Activated CD8-positive, alpha-beta memory T cell treated with anti-CD3 and anti-CD28 coated beads for 4 hours (primary cell): ENCODE data around the gene IRF2BP2.
A peak's percentile ranks its signal among the peaks of the same experiment; 100 is the strongest.

Source experiments
- DNase-seq, 2 donors: peaks; one replicate each; pipeline ENCODE4 v3.0.0-alpha.2; 2020; ENCODE audit warnings: low read depth in 2 of 2

IRF2BP2 gene

DNA sequence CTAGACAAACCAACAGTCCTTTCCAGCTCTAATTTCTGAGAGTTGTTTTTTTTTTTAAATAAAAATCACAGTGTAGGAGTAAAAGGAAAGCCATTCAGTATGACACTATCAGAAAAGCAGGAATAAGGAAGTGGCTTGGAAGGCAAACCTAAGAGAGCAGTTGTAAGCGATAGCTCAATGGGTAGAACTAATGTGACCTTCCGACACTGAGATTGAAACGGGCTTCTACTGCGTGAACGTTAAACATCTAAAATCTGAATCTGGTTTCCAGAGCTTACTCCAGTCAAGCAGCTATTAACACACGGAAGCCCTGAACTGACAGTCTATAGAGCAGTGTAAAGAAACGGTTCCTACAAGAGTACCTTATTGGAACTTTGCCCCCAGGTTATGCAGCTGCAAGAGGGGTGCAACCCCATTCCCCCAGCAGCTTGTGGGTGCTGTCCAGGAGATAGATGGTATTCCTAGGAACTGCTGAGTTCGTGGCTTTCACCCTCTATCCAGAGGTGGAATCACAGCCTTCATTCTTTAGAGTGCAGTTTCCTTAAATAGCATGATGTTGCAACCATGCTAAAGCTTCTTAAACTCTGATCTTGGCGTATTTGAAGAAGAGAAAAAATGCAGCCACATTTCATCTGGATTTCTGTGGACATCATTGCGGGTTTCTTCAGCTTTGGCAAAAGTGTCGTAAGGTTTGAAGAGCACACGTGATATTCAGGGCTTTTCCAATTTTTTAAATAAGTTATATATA is 3.3 kb upstream of the IRF2BP2 start:
- DNase-seq, result no peak

DNA sequence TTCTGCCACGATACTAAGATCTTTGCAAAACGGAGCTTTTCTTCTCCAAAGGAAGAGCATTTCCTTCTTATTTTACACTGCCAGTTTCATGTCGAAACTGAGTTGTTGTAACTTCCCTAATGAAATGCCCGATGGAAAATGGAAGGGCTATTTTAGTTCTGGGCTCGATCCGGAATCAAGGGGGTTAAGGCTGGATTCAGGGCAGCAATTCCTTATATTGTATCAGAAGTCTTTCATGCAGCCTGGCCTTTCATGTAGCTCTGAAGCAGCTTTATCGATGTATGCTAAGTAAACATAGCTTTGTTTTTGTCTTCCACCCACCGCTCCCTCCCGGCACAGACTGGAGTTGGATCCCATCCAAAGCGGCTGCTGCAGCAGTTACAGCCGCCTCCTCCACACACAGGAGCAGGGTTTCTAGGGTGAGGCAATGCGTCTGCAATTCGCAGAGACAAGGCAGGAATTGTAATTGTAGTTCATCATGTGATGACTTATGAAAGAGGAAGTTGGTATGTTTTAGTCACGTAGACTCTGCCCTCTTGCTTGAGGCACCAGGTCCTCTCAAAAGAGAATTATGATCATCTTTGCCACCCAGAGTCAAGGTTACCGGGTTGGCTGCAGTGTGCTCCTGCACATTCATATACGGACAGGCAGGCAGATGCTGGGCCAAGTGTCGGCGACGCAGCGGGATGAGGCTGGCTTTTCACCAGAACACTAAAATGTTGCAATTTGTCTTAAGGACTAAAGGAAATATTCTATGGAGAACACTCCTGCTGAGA is 2.6 kb upstream of the IRF2BP2 start:
- DNase-seq, result peak; percentile 34 to 48

DNA sequence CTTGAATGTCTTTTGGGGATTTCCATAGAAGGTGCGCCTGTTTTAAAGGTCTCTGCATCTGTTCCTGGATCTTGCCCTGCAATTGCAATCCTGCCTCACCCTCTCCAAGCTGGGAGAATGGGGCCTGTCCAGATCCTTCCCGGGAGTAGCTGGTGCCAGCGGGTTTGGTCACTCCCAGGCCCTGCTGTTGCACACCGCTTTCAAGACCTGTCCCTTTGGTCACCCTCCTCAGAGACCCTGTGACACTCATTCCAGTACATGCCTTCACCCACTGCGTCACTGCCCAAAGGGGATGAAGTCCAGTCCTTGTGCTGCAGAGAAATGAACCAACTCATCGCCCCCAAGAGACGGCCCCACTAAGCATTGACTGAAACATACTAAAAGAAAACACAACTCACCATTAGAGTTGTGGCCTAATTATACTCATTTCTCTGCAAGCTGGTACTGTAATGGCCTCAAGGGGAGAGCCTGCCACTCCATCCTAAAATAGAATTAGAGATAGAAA is 1.9 kb upstream of the IRF2BP2 start:
- DNase-seq, result no peak

DNA sequence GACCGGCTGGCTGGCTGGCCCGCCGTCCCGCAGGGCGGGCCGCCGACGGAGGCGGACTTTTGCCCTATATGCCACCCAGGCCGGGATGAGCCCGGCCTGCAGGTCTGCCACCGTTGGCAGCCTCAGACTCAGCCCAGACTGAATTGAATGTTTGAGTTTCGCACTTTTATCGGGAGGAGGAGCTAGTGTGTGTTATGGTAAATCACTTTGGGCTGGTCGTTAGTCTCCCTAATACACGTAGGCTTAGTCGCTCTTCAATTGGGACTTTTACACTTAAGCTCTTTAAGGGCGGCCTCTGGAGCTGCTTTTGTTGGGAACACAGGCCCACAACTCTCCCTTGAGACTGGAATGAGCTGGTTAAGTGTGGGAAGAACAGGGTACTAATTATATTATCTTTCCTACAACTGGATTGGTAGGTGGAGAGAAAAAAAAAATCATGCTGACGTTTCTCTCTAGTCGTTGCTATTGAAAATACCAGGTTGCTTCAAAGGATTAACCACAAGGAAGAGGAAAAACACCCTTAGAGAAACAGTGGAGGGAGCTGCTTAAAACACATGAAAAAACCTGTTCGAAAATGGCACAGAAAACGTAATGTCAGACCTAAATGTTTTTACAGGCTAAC is 1.4 kb upstream of the IRF2BP2 start:
- DNase-seq, result peak; percentile 31 to 52

DNA sequence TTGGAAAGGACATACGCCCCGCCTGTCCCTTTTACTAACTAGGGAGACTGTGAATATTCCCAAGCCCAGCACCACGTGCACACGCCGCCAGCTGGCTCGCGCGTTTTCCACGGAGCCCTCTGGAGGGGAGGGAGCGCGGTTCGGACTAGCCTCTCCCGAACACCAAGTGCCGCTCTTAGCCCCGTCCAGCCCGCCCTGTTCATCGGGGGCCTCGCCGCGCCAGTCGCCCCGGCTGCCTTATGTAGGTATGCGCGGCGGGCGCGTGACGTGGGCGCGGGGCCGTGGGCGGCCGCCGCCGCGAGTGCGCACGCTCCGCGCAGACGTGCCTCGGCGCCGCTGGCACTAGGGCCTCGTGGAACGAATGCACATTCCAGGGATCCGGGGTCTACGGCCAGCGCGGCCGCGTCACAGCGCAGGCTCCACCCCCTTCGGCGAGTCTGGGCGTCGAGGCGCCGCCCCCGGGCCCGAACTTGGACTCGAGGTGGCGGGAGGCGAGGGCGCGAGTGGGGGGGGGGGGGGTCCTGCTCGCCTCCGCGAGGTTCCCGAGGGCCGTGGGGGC is 767 bp upstream of the IRF2BP2 start:
- peak; percentile 82 to 86 for DNase-seq

DNA sequence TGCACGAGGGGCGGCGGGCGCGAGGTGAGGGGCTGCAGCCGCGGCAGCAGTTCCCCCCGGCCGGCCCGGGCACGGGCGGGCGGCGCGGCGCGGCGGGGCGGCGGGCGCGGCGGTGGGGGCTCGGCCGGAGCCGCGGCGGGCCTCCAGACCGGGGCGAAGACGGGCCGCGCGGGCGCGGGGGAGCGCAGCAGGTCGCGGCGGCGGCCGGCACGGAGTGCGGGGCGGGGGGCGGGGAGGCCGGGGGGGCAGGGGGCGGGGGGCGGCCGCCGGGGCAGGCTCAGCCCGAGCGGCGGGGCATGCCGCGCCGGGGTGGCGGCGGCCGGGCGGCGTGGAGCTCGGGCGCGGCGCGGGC is 311 bp downstream of the IRF2BP2 start:
- no peak for DNase-seq

DNA sequence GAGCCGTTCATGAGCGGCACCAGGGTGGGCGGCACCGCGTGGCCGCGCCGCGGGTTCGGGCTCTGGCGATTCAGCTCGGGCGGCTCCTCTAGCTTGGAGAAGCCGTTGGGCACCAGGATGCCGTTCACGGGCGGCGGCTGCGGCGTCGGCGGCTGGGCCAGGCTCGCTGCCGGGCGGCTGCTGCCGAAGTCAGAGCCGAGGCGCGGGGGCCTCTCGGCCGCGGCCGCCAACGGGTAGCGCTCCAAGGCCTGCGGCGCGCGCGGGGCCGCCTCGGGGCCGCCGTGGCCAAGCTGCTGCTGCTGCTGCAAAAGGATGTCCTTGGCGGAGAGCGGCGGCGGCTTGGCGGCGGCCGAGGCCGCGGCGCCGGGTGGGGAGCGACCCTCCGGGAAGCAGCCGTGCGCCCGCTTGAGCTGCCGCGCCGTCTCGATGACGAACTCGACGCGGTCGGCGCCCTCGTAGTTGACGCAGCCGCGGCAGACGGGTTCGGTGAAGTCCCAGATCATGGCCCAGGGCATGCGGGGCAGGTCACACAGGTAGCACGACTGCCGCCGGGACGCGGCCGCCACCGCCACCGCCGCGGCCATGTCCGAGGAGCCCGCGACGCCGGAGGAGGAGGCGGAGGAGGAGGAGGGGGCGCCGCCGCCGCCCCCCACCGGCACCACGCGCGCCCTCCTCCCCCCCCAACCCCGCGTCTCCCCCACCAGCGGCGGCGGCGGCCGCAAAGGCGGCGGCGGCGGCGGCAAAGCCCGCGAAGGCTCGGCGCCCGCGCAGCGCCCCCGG is 877 bp downstream of the IRF2BP2 start:
- peak; percentile 41 to 51 for DNase-seq

DNA sequence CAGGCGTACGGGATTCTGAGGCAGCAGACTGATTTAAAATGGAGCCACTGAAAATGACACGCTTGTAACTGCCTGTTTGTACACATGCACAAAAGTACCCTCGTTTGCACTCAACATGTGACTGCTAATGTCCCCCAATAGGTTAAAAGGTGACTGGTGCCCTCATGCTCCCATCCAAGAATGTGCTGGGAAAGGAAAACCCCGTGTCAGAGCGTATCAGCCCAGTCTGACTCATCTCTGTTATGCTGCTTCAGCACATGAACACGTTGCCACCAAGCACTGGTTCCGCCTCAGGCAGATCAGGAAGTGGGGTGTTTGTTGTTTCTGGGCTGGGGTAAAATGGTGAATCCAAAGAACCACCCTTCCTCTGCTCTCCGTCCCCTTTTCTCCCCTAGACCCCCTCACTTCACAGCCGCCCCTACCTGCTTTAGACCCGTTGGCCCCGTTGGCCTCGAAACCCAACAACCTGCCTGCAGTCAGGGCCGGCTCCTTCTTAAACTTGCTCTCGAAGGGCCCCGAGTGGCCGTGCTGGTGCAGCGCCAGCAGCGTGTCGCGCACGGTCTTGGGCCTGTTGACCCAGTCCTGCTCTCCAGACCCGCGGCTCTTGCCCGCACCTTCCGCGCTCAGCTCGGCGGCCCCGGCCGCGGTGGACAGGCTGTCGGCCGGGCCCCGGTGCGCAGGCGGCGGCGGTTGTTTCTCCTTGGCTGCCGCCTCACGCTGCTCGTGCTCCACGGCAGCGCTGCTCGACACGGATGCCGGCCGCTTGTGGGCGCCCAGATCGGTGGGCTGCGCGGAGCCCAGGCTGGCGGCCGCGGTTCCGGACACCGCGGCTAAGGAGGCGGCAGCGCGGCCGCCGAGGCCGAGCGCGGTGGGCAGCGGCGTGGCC is 1.7 kb downstream of the IRF2BP2 start:
- DNase-seq, result peak; percentile 67 to 71

DNA sequence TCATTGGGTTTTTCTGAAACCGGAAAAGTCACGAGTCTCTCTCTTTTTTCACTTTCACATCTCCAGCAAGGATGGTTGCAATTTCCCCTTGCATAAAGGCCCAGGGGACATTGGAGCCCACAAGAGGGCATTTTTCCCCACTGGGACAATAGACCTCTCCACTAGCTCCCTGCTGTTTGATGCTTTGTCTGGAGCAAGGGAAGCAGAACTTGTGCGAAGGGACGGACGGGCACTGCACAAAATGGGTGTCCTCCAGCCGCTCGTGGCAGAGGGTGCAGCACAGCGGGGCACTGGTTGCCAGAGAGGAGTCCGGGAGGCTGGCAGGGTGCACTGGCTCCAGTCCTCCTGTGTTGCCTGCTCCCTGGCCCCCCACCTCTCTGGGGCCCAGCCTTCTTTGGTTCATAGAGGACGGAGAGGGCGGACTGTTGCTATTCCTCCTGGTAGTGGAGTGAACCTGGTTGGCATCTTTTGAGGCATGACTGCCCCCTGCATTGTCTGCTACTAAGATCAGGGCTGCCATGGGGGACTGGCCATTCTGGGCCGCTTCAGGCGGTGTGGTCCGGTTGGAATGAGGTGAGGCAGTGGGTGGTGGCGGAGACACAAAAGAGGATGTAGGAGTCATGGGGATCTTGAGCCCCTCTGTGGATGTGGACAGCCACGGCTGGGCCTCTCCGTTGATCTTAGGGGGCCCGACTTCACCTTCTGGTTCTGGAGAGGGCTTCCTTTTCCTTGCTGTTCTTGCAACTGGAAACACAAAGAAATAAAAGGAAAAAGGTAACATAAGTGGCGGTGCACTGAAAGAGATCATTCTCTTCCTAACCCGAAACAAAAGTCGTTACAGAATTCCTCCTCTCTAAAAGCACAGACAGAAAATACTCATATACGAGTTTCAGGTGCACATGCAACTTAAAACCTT is 2.6 kb downstream of the IRF2BP2 start:
- no peak for DNase-seq

DNA sequence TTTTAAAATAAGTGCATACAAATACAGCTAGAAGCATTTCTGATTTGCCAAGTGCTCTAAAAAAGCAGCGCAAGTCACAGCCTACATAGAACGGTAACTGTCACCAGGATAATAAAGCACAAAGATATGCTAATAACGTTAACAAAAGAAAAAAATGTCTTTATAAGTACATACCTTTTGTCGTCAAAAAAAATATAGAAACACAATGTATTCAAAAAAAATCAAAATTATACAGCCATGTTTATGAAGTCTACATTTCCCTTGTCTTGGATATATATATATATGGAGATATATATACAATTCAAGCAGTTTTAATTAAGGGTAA is 3.2 kb downstream of the IRF2BP2 start:
- no peak for DNase-seq

DNA sequence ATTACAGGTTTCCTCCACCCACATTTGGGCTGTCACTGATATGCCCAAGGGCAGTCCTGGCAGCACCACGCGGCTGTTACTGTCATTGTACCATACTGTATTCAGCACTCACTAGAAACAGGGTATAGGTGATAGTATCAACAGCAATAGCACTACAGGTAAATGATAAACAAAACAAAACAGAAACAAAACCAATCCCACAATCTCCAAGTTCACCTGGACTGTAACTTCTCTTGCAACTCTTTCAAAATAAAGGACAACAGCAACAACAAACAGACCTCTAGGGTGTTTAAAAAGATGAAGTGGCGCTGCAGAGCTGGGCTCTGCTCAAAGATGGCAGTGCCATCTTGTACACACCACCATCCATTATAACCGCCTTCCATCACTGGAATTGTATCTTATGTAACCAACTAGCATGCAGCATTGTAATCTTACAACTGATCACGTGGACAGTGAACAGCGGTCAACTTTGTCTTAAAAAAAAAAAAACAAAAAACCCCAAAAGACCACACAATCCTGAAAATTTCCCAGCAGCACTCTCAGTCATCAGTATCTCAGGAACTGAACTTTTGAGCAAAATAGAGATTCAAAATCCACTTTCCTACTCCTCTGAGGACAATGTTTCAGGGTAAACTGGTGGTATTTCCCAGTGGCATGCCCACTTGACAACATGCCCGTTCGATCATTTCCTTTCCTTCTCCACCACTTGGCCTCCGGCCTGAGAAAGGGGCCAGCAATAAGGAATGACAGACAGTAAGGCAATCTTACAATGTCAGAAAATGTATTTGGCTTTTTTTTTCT is 3.8 kb downstream of the IRF2BP2 start:
- DNase-seq, result peak in 1 of 2 donors; percentile 27

DNA sequence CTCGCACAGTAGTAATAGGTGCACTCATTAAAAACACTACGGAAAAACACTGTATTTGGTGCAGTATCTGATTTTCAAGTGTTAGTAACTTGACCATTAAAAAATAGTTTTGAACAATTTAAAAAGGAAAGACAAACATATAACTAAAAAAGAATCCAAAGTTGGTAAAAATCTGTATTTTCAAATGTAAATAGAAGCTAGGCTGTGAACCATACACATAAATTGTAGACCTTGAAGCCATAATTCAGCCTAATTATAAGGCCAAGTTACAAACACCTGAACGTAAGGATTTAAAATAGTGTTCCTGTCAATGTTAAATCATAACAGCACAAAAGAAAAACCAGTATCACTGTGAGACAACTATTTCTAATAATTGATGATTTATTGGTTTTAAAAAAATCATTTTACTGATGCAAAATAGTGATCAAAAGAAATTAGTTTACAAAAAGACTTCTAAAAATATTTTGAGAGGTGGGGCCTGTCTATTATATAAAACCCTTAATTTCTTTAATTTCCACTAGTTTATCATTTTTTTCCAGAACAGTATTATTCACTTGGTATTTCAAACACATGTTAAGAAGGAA is 4.5 kb downstream of the IRF2BP2 start:
- DNase-seq, result no peak

DNA sequence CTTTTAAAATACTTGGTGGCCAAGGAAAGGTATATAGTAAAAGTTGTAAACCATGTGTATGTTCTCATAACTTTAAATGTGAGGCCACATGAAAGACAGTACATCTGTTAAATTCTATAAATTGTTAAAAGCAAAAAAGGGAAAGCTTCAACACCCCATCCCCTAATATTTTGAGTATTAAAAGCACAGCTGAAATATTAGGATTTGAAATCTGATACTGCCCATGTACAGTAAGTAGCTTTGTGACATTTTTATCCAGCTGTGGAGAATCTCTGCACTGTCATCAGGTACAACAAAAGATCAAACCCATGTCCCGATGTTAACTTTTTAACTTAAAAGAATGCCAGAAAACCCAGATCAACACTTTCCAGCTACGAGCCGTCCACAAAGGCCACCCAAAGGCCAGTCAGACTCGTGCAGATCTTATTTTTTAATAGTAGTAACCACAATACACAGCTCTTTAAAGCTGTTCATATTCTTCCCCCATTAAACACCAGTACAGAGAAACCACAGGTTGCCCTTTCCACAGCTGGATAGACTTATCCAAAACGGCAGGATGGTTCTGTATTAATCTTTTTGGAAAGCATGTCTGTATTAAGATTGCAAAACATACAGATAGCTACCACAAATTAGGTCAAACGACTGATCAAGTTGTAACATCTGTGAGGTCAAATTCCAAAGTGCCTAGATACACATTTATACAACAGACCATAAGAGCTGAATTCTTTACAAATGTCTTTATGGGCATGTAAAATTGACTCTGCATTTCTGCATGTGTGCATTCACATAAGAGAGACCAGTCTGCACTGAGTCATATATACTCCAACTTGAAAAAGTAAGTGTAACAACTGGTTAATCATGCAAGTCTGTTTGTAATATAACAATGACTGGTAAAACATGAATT is 5.2 kb downstream of the IRF2BP2 start:
- DNase-seq, result no peak

DNA sequence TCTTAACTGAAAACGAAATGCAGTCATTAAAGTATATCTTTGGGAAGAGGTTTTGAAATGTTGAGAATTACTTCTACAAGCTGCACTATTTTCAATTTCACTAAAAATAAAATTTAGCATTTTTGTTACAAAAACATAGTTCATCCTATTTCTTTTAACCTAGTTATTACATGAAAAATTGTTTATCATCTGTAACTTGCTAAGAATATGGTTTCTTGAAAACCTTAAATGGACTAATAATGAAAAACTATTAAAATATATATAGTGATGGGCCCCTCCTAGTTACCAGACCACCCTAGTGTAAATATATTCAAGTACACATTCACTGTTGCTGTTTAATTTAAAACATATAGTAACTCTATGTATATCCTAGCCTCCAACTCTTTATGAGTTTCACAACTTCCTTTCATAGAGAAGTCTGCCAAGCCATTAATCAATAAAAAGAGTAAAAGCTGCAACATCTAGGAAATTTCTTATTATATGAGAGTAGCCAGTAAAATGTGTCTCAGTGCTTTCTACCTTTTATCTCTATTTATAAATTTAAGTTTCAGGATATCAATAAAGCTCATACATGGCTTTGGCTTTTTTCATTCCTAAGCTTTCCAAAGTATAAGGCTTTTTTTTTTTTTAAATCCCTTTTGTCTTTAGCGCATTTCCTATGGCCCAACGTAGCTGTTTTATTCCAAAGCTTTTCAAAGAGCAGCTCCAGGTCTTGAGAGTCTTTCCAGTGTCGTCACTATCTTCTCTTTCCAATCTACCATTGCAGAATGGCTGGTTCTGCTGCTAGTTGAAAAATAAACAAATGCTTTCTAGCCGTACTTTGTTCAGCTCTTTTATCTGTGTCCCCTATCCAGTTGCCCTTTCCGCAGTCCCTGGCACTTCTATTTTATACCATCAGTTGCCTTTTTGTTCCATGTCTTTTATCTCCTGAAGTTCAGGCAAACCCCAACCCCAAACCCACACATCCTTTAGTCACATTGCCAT is 6.5 kb downstream of the IRF2BP2 start:
- no peak for DNase-seq

DNA sequence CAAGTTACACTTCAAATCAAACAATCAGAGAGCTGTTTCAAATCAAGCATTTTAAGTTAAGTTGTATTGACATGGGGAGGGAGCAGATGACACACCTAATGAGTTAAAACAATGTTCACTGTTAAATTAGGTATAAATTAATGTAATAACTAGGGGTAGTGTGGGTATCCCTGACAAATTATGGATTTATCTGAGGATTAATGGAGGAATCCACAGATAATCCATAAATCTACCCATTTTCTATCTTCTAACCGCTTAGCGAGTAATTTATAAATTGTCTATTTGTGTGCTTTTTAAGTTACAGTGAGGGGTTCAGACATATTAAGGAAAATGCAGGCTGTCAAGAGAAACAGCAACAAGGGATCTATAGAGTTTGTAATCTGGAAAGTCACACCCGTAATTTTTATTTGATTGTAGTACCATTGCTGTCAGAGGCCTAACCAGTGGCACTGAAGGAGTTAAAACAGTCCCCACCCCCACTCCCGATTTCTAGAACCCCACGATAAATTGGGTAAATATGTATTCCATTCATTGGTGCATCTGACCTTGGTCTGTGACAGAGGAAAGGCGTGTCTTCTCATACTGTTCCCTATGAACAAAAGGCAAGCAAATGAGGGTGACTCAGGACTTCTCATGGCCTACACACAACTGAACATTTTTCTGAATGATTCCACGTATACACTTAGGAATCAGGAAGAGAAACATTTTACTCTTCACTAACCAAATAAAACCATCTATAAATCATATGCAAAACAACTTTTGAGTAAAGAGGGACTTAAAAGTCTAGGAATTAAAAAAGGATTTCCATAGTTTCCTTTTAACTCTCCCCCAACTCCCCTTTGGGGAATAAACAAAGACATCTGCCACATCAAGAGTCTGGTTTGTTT is 7.4 kb downstream of the IRF2BP2 start:
- DNase-seq, result no peak
